DMS53 (cell line): ENCODE measurements around the gene ORMDL3.

Source experiments
- DNase-seq: peaks from one replicate; lab custom pipeline; 2025; lab: John Stamatoyannopoulos, UW

Gene ORMDL3

DNA sequence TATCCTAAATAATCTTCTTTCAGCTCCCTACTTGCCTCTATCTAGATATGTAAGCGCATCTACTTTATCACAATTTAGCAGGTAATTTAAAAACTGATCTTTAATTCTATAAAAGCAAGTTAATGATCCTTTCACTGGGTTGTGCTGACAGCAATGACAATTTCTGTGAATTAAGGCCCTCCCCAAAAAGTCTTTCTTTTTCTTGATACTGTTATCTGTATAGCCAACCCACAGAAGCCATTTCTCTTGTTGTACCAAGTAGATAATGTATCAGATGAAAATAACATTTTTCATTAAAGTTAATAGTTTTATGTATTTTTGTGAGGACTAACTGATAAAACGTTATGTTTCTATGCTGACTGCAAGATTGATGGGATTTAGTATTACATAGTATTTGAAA, 55.6 kb downstream of the ORMDL3 start:
- DNase-seq, result no peak
